GM06990 (cell line): ENCODE results near the gene EVC2.

Source experiments
- DNase-seq: peaks from one replicate; pipeline ENCODE4 v3.0.0-alpha.2; 2011; ENCODE audit not compliant: insufficient read length; ENCODE audit errors: extremely low read depth
- H3K27me3 ChIP-seq: replicated peaks from 2 replicates; pipeline ENCODE4 v1.6.0; 2011; ENCODE audit warnings: low read length; ENCODE audit not compliant: control insufficient read depth, insufficient read depth
- H3K36me3 ChIP-seq: 2 replicates; pipeline ENCODE4 v1.5.1; 2011; ENCODE audit warnings: low read length; ENCODE audit not compliant: control insufficient read depth, insufficient read depth
- H3K4me3 ChIP-seq: replicated peaks from 2 replicates; pipeline ENCODE4 v1.5.1; 2011; ENCODE audit warnings: low read depth, mild to moderate bottlenecking, control low read depth, low read length
- CTCF ChIP-seq: IDR thresholded peaks from 2 replicates; pipeline ENCODE4 v1.5.1; 2011; ENCODE audit warnings: low read length, control low read depth, mild to moderate bottlenecking, inconsistent platforms; ENCODE audit not compliant: insufficient read depth, poor library complexity, severe bottlenecking

EVC2 gene

DNA sequence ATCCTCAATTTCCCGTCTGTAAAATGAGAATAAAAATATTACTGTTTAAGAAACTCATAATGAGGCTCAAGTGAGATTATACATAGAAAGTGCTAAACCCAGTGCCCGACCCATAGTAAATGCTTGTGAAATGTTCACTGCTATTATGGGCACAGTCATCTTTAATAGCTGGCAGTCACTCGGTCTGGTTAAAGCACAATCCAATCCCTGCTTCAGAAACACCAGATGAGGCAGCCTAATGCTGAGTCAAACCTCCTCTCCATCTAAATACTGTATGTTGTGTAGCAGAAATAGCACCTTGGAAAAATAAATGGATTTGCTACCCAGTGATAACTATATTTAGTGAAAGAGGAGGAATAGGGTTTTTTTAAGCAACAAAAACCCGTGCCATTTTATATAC is 14.5 kb downstream of the EVC2 start:
- DNase-seq = no peak
- TF ChIP-seq CTCF = no peak
- Histone ChIP-seq H3K4me3 (no peak overlapping the region), H3K36me3 (peaks cover 12% of the 10 kb centered on the region), H3K27me3 (no peaks in the 10 kb centered on the region)

DNA sequence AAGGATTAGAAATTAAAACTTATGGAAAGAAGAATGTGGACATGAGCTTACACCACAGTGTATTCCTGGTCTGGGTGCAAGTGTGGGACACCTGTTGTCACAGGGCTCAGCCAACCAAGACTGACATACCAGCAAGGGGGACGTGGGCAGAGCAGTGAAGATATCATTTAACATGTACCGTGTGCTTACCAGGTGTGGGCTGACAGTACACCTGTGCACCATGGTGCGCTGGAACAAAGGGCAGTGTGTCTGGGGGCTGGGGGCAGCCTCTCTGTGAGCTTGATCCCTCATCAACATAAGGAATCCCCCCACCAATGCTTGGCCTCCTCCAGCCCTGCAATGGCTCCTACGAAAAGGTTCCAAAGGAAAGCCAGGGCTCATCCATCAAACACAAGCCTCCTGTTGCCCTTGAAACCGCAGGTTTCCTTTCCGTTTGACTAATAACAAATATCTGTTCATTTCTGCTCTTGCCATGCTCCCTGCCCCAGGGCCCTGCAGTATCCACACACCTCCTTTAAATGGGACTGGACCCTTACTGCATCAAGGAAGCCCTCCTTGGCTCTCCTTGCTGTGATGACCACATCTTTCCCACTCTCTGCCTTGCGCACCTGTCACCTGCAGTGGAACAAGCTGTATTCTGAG is 16.7 kb downstream of the EVC2 start:
- peaks cover 12% of the 10 kb centered on the region for H3K36me3 ChIP-seq
- H3K4me3 ChIP-seq = no peak overlapping the region

GRCh38 chr4:5689065-5689464 is 19.3 kb downstream of the EVC2 start:
- no peak for TF ChIP-seq CTCF

More for the DNA sequence above, 16.7 kb downstream of the EVC2 start:
- DNase-seq = no peak
- H3K27me3 ChIP-seq = no peaks in the 10 kb centered on the region
- TF ChIP-seq CTCF = no peak

DNA sequence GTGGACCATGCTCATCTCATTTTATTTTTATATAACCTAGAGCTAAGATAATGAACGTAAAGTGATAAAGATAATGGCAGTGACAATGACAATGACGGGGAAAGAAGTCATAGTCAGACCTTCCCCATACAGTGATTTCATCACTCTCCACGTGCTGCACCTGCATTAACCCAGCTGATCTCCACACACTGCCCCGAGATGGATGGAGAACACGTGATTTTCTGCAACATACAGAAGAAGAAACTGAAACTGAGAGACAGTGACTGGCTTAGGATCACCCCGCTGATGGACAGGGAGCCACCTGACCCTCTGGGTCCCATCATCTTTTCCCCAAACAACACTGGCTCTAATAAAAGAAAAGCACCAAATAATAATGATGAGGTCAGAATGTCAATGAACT is 22.0 kb downstream of the EVC2 start:
- no peak for TF ChIP-seq CTCF
- H3K27me3 ChIP-seq = no peaks in the 10 kb centered on the region
- no peak for DNase-seq
- no peak overlapping the region for H3K4me3 ChIP-seq
- peaks cover 9% of the 10 kb centered on the region for H3K36me3 ChIP-seq

More at GRCh38 chr4:5689065-5689464, 19.3 kb downstream of the EVC2 start:
- H3K27me3 ChIP-seq = no peaks in the 10 kb centered on the region
- DNase-seq = no peak
- peaks cover 12% of the 10 kb centered on the region for H3K36me3 ChIP-seq
- H3K4me3 ChIP-seq = no peak overlapping the region

DNA sequence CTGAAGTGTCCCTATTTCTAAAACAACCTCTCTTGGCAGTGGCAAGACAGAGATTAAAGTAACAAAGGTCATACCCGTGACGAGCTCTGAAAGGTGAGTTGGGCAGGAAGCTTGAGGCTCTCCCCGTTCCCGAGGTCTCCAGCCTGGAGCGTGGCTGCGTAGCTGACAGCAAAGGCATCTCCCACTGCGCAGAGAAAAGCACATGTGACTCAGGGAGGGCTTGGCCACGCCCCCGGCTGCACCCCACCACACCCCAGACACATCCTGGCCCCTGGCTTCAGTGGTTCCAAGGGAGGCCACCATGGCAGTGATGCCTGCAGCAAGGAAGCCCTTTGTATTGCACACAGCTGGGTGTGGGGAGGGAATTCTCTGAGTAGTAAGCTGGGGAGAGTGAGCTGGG is 23.1 kb downstream of the EVC2 start:
- no peak for DNase-seq
- Histone ChIP-seq H3K4me3 (no peak overlapping the region), H3K27me3 (no peaks in the 10 kb centered on the region), H3K36me3 (peaks cover 9% of the 10 kb centered on the region)
- TF ChIP-seq CTCF = no peak

DNA sequence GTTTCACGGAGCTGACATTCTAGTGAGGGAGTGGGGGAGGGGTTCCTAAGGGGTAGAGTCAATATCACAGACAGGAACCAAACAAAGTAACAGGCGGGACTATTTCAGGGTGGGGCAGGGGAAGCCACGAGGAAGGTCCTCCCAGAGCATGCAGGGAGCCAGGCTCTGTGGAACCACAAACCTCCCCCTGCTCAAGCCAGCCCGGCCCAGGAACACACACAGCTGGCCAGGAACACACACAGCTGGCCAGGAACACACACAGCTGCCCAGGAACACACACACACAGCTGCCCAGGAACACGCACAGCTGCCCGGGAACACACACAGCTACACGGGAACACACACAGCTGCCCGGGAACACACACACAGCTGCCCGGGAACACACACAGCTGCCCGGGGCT is 24.8 kb downstream of the EVC2 start:
- TF ChIP-seq CTCF = no peak
- no peak for DNase-seq
- no peaks in the 10 kb centered on the region for H3K27me3 ChIP-seq
- H3K4me3 ChIP-seq = no peak overlapping the region
- H3K36me3 ChIP-seq = peaks cover 4% of the 10 kb centered on the region
